Suprapubic skin (tissue), 4 donors: ENCODE measurements around the gene SMG6. TPM values are rescaled to one million over a fixed set of nuclear protein-coding genes. Genes with fewer than 3 reads are reported as not detected.

ENCODE experiments used
- DNase-seq, 2 donors: peaks; one replicate each; pipeline ENCODE4 v3.0.0-alpha.2; 2019; ENCODE audit warnings: low spot score in 2 of 2
- H3K27ac ChIP-seq: fragments of 200-600 bp; sonication (generic); one replicate; pipeline ENCODE4 v1.5.1; 2019
- H3K27me3 ChIP-seq: fragments of 200-600 bp; sonication (generic); one replicate; pipeline ENCODE4 v1.5.1; 2019
- H3K36me3 ChIP-seq: fragments of 200-600 bp; sonication (generic); one replicate; pipeline ENCODE4 v1.5.1; 2019
- H3K4me1 ChIP-seq: fragments of 200-600 bp; sonication (generic); one replicate; pipeline ENCODE4 v1.5.1; 2019
- H3K4me3 ChIP-seq: fragments of 200-600 bp; sonication (generic); one replicate; pipeline ENCODE4 v1.5.1; 2019; ENCODE audit warnings: mild to moderate bottlenecking
- H3K9me3 ChIP-seq: fragments of 200-600 bp; sonication (generic); one replicate; pipeline ENCODE4 v1.5.1; 2019
- CTCF ChIP-seq, 2 donors: fragments of 200-600 bp in 1 of 2; fragments of 450-650 bp in 1 of 2; sonication (generic) in 1 of 2; IDR thresholded peaks; one replicate each; pipeline ENCODE4 v1.5.1; 2016 to 2019; ENCODE audit warnings: antibody characterized with exemption in 2 of 2, mild to moderate bottlenecking in 1 of 2, moderate library complexity in 1 of 2
- EP300 ChIP-seq: sonication (generic); formaldehyde crosslinking; IDR thresholded peaks from one replicate; pipeline ENCODE4 v1.6.1; 2017; ENCODE audit warnings: antibody characterized with exemption
- POLR2A ChIP-seq, 2 donors: fragments of 450-650 bp; IDR thresholded peaks; one replicate each; pipeline ENCODE4 v1.6.1; 2017; ENCODE audit warnings: antibody characterized with exemption in 2 of 2, mild to moderate bottlenecking in 2 of 2, moderate library complexity in 2 of 2
- POLR2AphosphoS5 ChIP-seq, 3 donors: sonication (generic); formaldehyde crosslinking; IDR thresholded peaks; one replicate each; pipeline ENCODE4 v1.6.1; 2017; ENCODE audit warnings: antibody characterized with exemption in 3 of 3
- WGBS: methylation state at CpG from one replicate; pipeline ENCODE4 v1.1.5; 2018; 5-methylcytosine and 5-hydroxymethylcytosine counted together
- total RNA-seq, 4 donors: library from RNA; depleted of rRNA; stranded (reverse); fragments of >200 nt; gene quantifications; one replicate each; pipeline ENCODE4 v1.1.0, GENCODE V29; 2016

SMG6 gene
- total RNA-seq, 4 donors from 2014 or later, result 29.6 to 58.6 (median 45.5) TPM

GRCh38 chr17:2050300-2051060 lies 253.1 kb downstream of the SMG6 start:
- WGBS, result no CpG with 5 or more reads among the region's 88 CpGs
- Histone ChIP-seq H3K27me3 (peaks cover 28% of the 10 kb centered on the region), H3K36me3 (no peaks in the 10 kb centered on the region), H3K27ac (peak overlapping the region; percentile 48), H3K4me1 (peaks cover 53% of the 10 kb centered on the region), H3K9me3 (no peaks in the 10 kb centered on the region), H3K4me3 (peak overlapping the region; percentile 85)
- TF ChIP-seq CTCF (IDR thresholded peaks at IDR 0.05), result no peak
- no peak for TF ChIP-seq EP300
- TF ChIP-seq POLR2AphosphoS5 (IDR thresholded peaks at IDR 0.05), result no peak
- DNase-seq, result peak in 1 of 2 donors; percentile 84

GRCh38 chr17:2049333-2050299 lies 254.0 kb downstream of the SMG6 start:
- peak; percentile 92 to 94 for DNase-seq
- WGBS, result 5% methylated on average over 34 of the region's 104 CpGs
- H3K27me3 ChIP-seq, result peaks cover 27% of the 10 kb centered on the region

GRCh38 chr17:2048805-2049204 lies 254.8 kb downstream of the SMG6 start:
- peaks cover 43% of the 10 kb centered on the region for H3K4me1 ChIP-seq
- peaks cover 3% of the 10 kb centered on the region for H3K36me3 ChIP-seq
- no peaks in the 10 kb centered on the region for H3K9me3 ChIP-seq
- H3K27me3 ChIP-seq, result peaks cover 19% of the 10 kb centered on the region
- no peak overlapping the region for H3K27ac ChIP-seq
- TF ChIP-seq POLR2A (IDR thresholded peaks at IDR 0.05), result no peak
- peak overlapping the region; percentile 85 for H3K4me3 ChIP-seq
- peak in 1 of 2 donors; percentile 62 for DNase-seq
- WGBS, result 20% methylated on average over 9 of the region's 9 CpGs

More at GRCh38 chr17:2049333-2050299, 254.0 kb downstream of the SMG6 start:
- Histone ChIP-seq H3K4me1 (peaks cover 45% of the 10 kb centered on the region), H3K9me3 (no peaks in the 10 kb centered on the region), H3K36me3 (no peaks in the 10 kb centered on the region), H3K4me3 (peak overlapping the region; percentile 85), H3K27ac (peak overlapping the region; percentile 68)
- TF ChIP-seq EP300 (no peak), CTCF (IDR thresholded peaks at IDR 0.05) (no peak)

- Histone ChIP-seq H3K4me3 (no peak overlapping the region), H3K9me3 (no peaks in the 10 kb centered on the region), H3K27me3 (peaks cover 12% of the 10 kb centered on the region), H3K36me3 (peaks cover 3% of the 10 kb centered on the region), H3K27ac (no peak overlapping the region), H3K4me1 (peaks cover 47% of the 10 kb centered on the region)
- DNase-seq, result no peak
- TF ChIP-seq EP300 (no peak), POLR2AphosphoS5 (IDR thresholded peaks at IDR 0.05) (no peak), CTCF (IDR thresholded peaks at IDR 0.05) (no peak), POLR2A (IDR thresholded peaks at IDR 0.05) (no peak)
- 91% methylated on average over 6 of the region's 6 CpGs for WGBS
These were observed 256.0 kb downstream of the SMG6 start for GRCh38 chr17:2047590-2047989.

GRCh38 chr17:2044263-2044894 lies 259.2 kb downstream of the SMG6 start:
- WGBS, result 96% methylated on average over 5 of the region's 5 CpGs
- DNase-seq, result no peak
- Histone ChIP-seq H3K4me1 (peaks cover 37% of the 10 kb centered on the region), H3K36me3 (peaks cover 9% of the 10 kb centered on the region), H3K27me3 (no peaks in the 10 kb centered on the region), H3K27ac (peak overlapping the region; percentile 13), H3K9me3 (no peaks in the 10 kb centered on the region), H3K4me3 (no peak overlapping the region)
- TF ChIP-seq POLR2AphosphoS5 (IDR thresholded peaks at IDR 0.05) (no peak), POLR2A (IDR thresholded peaks at IDR 0.05) (no peak), CTCF (IDR thresholded peaks at IDR 0.05) (no peak), EP300 (no peak)
